HepG2 (cell line): ENCODE data around the gene DYNC2LI1. TPM values are rescaled to one million over a fixed set of nuclear protein-coding genes. Genes with fewer than 3 reads are reported as not detected.

Experiments used
- ATAC-seq: fragments of 200-7000 bp; cut with Tn5 transposase; 3 replicates; pipeline ENCODE4 v1.9.1; 2020; ENCODE audit warnings: mild to moderate bottlenecking, moderate library complexity
- BruUV-seq: library from RNA; stranded (reverse); fragments of 400-500 nt; replicated peaks from 2 replicates; lab custom pipeline; 2021; lab: Mats Ljungman, UMichigan
- CTCF ChIA-PET: fragments of 300-600 bp; formaldehyde crosslinking; extraction: SDS; loops from one replicate; lab custom pipeline; 2021; ENCODE audit warnings: low total read pairs, inconsistent platforms, low intra/inter-chr PET ratio; lab: Yijun Ruan, JAX
- POLR2A ChIA-PET: fragments of 350-600 bp; sonication (Branson Sonifier 250); formaldehyde crosslinking; loops from one replicate; lab custom pipeline; 2020; ENCODE audit warnings: antibody characterized with exemption, inconsistent platforms; lab: Yijun Ruan, JAX
- DNase-seq: peaks from one replicate; pipeline ENCODE4 v3.0.0-alpha.2; 2015; ENCODE audit warnings: low spot score
- FAIRE-seq: peaks from 3 replicates; lab custom pipeline; 2011; peaks lifted over from hg19 to GRCh38; lab: Jason Lieb, UNC
- H2AFZ ChIP-seq: one replicate; pipeline ENCODE4 v1.6.1; 2011; ENCODE audit warnings: low read length, inconsistent platforms
- H3K27ac ChIP-seq: fragments of 300-600 bp; 3 replicates; pipeline ENCODE4 v1.8.0; 2011; ENCODE audit warnings: mixed run types, mild to moderate bottlenecking, mixed read lengths, low read length, inconsistent platforms; ENCODE audit not compliant: insufficient read depth; ENCODE audit errors: extremely low read length
- H3K27me3 ChIP-seq, 2 experiments: fragments of 200-600 bp in 1 of 2; 2 replicates in 1 of 2; 3 replicates in 1 of 2; pipeline versions ENCODE4 v1.6.0 to v1.8.0; 2011; ENCODE audit warnings: low read length in 2 of 2, mild to moderate bottlenecking in 2 of 2, moderate library complexity in 2 of 2, inconsistent platforms in 1 of 2; ENCODE audit not compliant: insufficient read depth in 2 of 2, control insufficient read depth in 1 of 2
- H3K36me3 ChIP-seq, 2 experiments: fragments of 200-600 bp in 1 of 2; replicated peaks in 1 of 2; 2 replicates in 1 of 2; 3 replicates in 1 of 2; pipeline versions ENCODE4 v1.5.1 to v1.8.0; 2011; ENCODE audit warnings: low read length in 2 of 2, inconsistent platforms in 1 of 2; ENCODE audit not compliant: insufficient read depth in 2 of 2, control insufficient read depth in 1 of 2
- H3K4me1 ChIP-seq: 2 replicates; pipeline ENCODE4 v1.5.1; 2012; ENCODE audit warnings: low read length, inconsistent platforms; ENCODE audit not compliant: insufficient read depth
- H3K4me2 ChIP-seq: 2 replicates; pipeline ENCODE4 v1.6.0; 2011; ENCODE audit warnings: low read depth, low read length, inconsistent platforms
- H3K4me3 ChIP-seq, 3 experiments: fragments of 200-600 bp in 1 of 3; sonication (generic), shearing (Covaris generic) in 1 of 3; replicated peaks in 1 of 3; 2 replicates each; pipeline ENCODE4 v1.5.1; 2011 to 2016; ENCODE audit warnings: low read length in 3 of 3, inconsistent platforms in 2 of 3, low read depth in 2 of 3, mild to moderate bottlenecking in 2 of 3, control low read depth in 1 of 3, mixed read lengths in 1 of 3; ENCODE audit not compliant: insufficient read depth in 1 of 3
- H3K79me2 ChIP-seq: one replicate; pipeline ENCODE4 v1.6.1; 2011; ENCODE audit warnings: low read length, inconsistent platforms; ENCODE audit not compliant: insufficient read depth
- H3K9ac ChIP-seq: 2 replicates; pipeline ENCODE4 v1.6.0; 2011; ENCODE audit warnings: mild to moderate bottlenecking, low read depth, low read length, inconsistent platforms; ENCODE audit not compliant: insufficient read depth
- H3K9me3 ChIP-seq: 2 replicates; pipeline ENCODE4 v1.5.1; 2012; ENCODE audit warnings: mild to moderate bottlenecking, low read length
- H4K20me1 ChIP-seq: 2 replicates; pipeline ENCODE4 v1.6.0; 2011; ENCODE audit warnings: inconsistent platforms, mild to moderate bottlenecking, low read length, moderate library complexity; ENCODE audit not compliant: insufficient read depth
- CEBPB ChIP-seq: IDR thresholded peaks from 2 replicates; pipeline ENCODE4 v1.6.1; 2011; ENCODE audit warnings: low read depth, low read length, improper control_type of control experiment, borderline replicate concordance
- CHCHD3 ChIP-seq: sonication (generic); formaldehyde crosslinking; IDR thresholded peaks from 2 replicates; pipeline ENCODE4 v1.8.0; 2022; ENCODE audit warnings: mild to moderate bottlenecking, missing genetic modification reagents, moderate library complexity
- ESRRA ChIP-seq: sonication (generic); formaldehyde crosslinking; IDR thresholded peaks from 2 replicates; pipeline ENCODE4 v1.5.1; 2020; ENCODE audit warnings: mild to moderate bottlenecking, low read depth, missing genetic modification reagents
- MAF1 ChIP-seq: sonication (generic); formaldehyde crosslinking; IDR thresholded peaks from 2 replicates; pipeline ENCODE4 v1.5.0; 2020; ENCODE audit warnings: missing genetic modification reagents, borderline replicate concordance
- NFATC3 ChIP-seq: sonication (generic); formaldehyde crosslinking; IDR thresholded peaks from 2 replicates; pipeline ENCODE4 v1.5.1; 2020; ENCODE audit warnings: mild to moderate bottlenecking, missing genetic modification reagents
- NPAS2 ChIP-seq: sonication (generic); formaldehyde crosslinking; IDR thresholded peaks from 2 replicates; pipeline ENCODE4 v1.8.0; 2022; ENCODE audit warnings: mild to moderate bottlenecking, missing genetic modification reagents, borderline replicate concordance
- ZNF17 ChIP-seq: sonication (generic); formaldehyde crosslinking; IDR thresholded peaks from 2 replicates; pipeline ENCODE4 v1.5.0; 2020; ENCODE audit warnings: mild to moderate bottlenecking, missing genetic modification reagents
- ZNF567 ChIP-seq: sonication (generic); formaldehyde crosslinking; IDR thresholded peaks from 2 replicates; pipeline ENCODE4 v1.8.1; 2023; ENCODE audit warnings: mild to moderate bottlenecking, missing genetic modification reagents, borderline replicate concordance
- ZNF607 ChIP-seq: sonication (generic); formaldehyde crosslinking; IDR thresholded peaks from 2 replicates; pipeline ENCODE4 v1.5.1; 2020; ENCODE audit warnings: missing genetic modification reagents, mild to moderate bottlenecking, borderline replicate concordance
- ZNF841 ChIP-seq: sonication (generic); formaldehyde crosslinking; IDR thresholded peaks from 2 replicates; pipeline ENCODE4 v1.8.1; 2023; ENCODE audit warnings: missing genetic modification reagents, borderline replicate concordance
- WGBS: methylation state at CpG from one replicate; pipeline ENCODE4 v1.1.6; 2017; ENCODE audit warnings: low lambda C conversion rate; 5-methylcytosine and 5-hydroxymethylcytosine counted together
- in situ Hi-C: cut with HindIII; loops from 2 replicates; pipeline ENCODE4 v1.10.0; 2017; ENCODE audit warnings: low pct_unique_long_range_greater_than_20kb; ENCODE audit not compliant: extremely low pct_ligation_motif_present
- intact Hi-C: fragments of 100-400 bp; cut with micrococcal nuclease; formaldehyde crosslinking; loops from one replicate; pipeline ENCODE4 v1.10.0; 2022; ENCODE audit not compliant: unreplicated experiment
- polyA plus RNA-seq, 8 experiments: library from polyadenylated mRNA; depleted of rRNA in 3 of 8; stranded (reverse) in 7 of 8; unstranded in 1 of 8; fragments of >200 nt; fragmentation: Illumina TruSeq in 4 of 8; extraction: Trizol in 4 of 8; gene quantifications; 2 replicates each; pipeline versions ENCODE4 v1.2.1 to v1.2.3, GENCODE V29; 2011 to 2016; ENCODE audit warnings: low read depth in 4 of 8, missing spikeins in 1 of 8, mixed read lengths in 1 of 8; ENCODE audit not compliant: insufficient read depth in 1 of 8
- total RNA-seq, 5 experiments: library from RNA; depleted of rRNA; stranded (reverse); fragments of >200 nt; fragmentation: Illumina TruSeq; extraction: Trizol; gene quantifications; 2 replicates each; pipeline ENCODE4 v1.2.3, GENCODE V29; 2016; ENCODE audit warnings: low read depth in 1 of 5
- TF ChIP-seq, protein P1 (sequence below): sonication (generic); formaldehyde crosslinking; IDR thresholded peaks from 2 replicates; pipeline ENCODE4 v1.5.0; 2020; ENCODE audit warnings: mild to moderate bottlenecking, missing genetic modification reagents
- TF ChIP-seq, protein P2 (sequence below): IDR thresholded peaks from 2 replicates; pipeline ENCODE4 v1.6.1; 2016; ENCODE audit warnings: low read depth

Gene DYNC2LI1
- total and polyA plus RNA-seq, 2 of the 13 experiments (the other 11 are each of a cell fraction or from before 2014, with no cell fraction given) = 16.9 to 23.2 TPM

DNA sequence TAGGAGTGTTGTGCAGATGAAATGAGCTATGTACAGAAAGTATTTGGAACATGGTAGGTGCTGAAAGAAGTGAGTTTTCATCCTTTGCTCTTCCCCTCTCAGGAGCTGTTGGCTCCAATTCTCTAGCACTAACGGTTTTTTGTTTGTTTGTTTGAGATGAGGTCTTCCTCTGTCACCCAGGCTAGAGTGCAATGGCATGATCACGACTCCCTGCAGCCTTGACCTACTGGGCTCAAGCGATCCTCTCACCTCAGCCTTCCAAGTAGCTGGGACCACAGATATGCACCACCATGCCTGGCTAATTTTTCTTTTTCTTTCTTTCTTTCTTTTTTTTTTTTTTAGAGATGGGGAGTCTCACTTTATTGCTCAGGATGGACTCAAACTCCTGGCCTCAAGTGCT lies 52.0 kb downstream of the DYNC2LI1 start:
- intact Hi-C loops (no loop called here), in situ Hi-C loops (no loop called here)
- ATAC-seq = no peak; the same call in 2 of the 3 replicates
- peaks cover 11% of the 10 kb centered on the region; the same call in 1 of the 2 replicates for H3K4me1 ChIP-seq
- H4K20me1 ChIP-seq = no peaks in the 10 kb centered on the region
- DNase-seq = no peak
- 50% methylated on average over 3 of the region's 3 CpGs for WGBS
- POLR2A ChIA-PET = interaction anchor here (1.4 to 2.1 kb wide), 3 partner anchors 11 to 20 kb away, joined by 3 to 7 read pairs (median 3); partner anchors contain the start of genes ABCG5 and ABCG8
- no peak overlapping the region for H2AFZ ChIP-seq
- no peak for FAIRE-seq
- H3K79me2 ChIP-seq = no peaks in the 10 kb centered on the region
- no peaks in the 10 kb centered on the region for H3K27me3 ChIP-seq
- no peak overlapping the region for H3K4me2 ChIP-seq
- CTCF ChIA-PET = no interaction called here
- peaks cover 26 to 60% of the 10 kb centered on the region in 2 experiments for H3K36me3 ChIP-seq
- H3K9ac ChIP-seq = no peak overlapping the region
- no peaks in the 10 kb centered on the region for H3K9me3 ChIP-seq
- TF ChIP-seq ZNF607 (CRISPR knock-in tag) = no peak
- TF ChIP-seq ESRRA (CRISPR knock-in tag) = no peak
- TF ChIP-seq ZNF841 = no peak
- no peak for TF ChIP-seq NFATC3 (CRISPR knock-in tag)
- TF ChIP-seq CEBPB = no peak
- TF ChIP-seq ZNF567 = no peak
- TF ChIP-seq, protein P1, sequence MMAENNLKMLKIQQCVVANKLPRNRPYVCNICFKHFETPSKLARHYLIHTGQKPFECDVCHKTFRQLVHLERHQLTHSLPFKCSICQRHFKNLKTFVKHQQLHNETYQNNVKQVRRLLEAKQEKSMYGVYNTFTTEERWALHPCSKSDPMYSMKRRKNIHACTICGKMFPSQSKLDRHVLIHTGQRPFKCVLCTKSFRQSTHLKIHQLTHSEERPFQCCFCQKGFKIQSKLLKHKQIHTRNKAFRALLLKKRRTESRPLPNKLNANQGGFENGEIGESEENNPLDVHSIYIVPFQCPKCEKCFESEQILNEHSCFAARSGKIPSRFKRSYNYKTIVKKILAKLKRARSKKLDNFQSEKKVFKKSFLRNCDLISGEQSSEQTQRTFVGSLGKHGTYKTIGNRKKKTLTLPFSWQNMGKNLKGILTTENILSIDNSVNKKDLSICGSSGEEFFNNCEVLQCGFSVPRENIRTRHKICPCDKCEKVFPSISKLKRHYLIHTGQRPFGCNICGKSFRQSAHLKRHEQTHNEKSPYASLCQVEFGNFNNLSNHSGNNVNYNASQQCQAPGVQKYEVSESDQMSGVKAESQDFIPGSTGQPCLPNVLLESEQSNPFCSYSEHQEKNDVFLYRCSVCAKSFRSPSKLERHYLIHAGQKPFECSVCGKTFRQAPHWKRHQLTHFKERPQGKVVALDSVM (CRISPR knock-in tag) = 0 out of 2 replicates have a peak, but pooled peaks have one; percentile 14
- no peak for TF ChIP-seq MAF1 (CRISPR knock-in tag)
- TF ChIP-seq, protein P2, sequence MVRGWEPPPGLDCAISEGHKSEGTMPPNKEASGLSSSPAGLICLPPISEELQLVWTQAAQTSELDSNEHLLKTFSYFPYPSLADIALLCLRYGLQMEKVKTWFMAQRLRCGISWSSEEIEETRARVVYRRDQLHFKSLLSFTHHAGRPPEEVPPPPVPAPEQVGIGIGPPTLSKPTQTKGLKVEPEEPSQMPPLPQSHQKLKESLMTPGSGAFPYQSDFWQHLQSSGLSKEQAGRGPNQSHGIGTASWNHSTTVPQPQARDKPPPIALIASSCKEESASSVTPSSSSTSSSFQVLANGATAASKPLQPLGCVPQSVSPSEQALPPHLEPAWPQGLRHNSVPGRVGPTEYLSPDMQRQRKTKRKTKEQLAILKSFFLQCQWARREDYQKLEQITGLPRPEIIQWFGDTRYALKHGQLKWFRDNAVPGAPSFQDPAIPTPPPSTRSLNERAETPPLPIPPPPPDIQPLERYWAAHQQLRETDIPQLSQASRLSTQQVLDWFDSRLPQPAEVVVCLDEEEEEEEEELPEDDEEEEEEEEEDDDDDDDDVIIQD (CRISPR knock-in tag) = peak; percentile 21; the same call in 1 of the 2 replicates
- TF ChIP-seq CHCHD3 = no peak
- TF ChIP-seq ZNF17 (CRISPR knock-in tag) = no peak
- TF ChIP-seq NPAS2 (CRISPR knock-in tag) = no peak
- H3K27ac ChIP-seq = no peak overlapping the region
- no TSS peak for BruUV-seq
- no peak overlapping the region for H3K4me3 ChIP-seq
